Measurements from ENCODE around the gene ARHGAP21.

Gene ARHGAP21

GRCh38 chr10:24571870-24572450, 151.7 kb downstream of the ARHGAP21 start:
- DNase-seq, result no peak

GRCh38 chr10:24570658-24571426, 152.8 kb downstream of the ARHGAP21 start:
- no peak for DNase-seq

DNA sequence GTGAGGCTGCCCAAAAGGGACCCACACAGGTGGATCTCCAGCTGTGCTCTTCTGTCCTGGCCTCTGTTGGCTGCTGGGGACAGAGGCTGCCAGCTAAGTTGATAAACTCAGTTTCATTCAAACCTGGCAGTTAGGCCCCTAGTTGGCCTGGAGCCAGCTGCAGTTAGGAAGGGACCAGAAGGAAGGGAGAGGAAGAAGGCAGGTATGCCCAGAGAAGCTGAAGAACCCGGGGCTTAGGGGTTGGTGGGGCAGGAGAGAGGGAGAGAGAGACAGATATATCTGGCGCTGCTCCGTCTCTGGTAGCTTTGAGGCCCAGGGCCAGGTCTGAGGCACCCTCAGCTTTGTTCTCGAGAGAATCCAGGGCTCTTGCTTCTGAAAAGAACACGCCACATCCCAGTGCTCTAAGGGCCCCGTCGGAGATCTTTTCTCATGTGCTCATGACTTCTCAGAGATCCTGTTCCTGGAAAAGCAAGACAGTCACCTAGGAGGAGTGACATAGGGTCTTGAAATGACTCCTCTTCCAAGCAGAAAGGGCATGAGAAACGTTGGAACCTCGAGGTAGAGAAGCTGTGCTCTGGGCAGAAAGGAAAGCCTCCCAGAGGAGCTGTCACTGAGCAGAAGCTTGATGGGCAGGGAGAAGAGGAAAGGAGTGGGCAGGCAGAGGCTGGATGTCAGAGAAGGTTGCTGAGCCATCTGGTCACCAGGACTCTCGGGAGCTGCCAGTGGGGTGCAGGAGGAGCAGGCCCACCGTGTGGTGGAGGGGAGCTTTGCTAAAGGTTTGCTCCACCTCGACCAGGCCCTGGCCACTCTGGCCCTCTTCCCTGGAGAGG, 153.6 kb downstream of the ARHGAP21 start:
- DNase-seq, result no peak

GRCh38 chr10:24569330-24569796, 154.3 kb downstream of the ARHGAP21 start:
- no peak for DNase-seq

DNA sequence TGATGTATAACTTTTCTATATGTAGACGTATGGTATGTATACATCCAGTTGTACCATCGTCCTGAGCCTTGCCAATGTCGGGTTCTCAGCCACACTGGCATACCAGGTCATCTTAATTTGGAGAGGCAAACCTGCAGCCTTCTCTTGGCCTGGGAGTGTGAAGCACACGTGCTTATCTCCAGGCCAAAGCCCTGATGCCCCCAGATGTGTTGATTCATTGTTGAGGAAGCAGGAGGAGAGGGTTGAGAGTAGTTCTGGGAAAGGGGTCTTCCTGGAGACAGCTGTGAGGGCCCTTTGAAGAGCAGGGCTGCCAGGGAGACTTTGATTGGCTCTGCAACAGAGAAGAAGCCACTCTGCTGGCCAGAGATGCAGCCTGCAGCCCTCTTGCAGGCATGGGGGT, 155.6 kb downstream of the ARHGAP21 start:
- DNase-seq, result no peak

GRCh38 chr10:24561453-24561852, 162.2 kb downstream of the ARHGAP21 start:
- DNase-seq, result peak; percentile 8

- DNase-seq, result peak; percentile 68
Observed at GRCh38 chr10:24556750-24557742, 166.6 kb downstream of the ARHGAP21 start.

DNA sequence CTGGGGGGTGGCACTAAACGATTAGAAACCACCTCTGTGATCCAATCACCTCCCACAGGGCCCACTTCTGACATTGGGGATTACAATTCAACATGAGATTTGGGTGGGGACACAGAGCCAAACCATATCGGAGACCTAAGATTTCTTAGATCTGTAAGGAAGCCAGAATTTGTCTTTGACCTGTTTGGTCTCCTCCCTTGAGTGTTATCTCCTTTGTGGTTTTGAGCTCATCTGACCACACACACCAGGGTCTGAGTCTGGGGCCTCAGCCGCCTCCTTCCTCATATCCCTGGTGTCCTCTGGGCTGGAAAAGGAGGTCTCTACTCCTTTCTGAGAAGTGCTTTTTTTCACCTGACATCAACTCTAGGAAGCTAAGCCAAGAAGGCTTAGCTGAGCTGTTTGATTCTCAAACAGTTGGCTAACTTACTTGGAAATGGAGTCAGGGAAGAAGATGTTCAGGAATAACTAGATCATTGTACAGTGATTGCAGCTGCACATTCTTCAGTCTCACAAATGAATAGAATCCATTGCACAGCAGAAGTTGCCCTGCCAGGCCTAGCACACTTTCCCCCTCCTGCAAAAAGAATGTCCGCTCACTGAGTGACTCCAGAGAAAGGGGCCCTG, 167.4 kb downstream of the ARHGAP21 start:
- DNase-seq, result no peak

DNA sequence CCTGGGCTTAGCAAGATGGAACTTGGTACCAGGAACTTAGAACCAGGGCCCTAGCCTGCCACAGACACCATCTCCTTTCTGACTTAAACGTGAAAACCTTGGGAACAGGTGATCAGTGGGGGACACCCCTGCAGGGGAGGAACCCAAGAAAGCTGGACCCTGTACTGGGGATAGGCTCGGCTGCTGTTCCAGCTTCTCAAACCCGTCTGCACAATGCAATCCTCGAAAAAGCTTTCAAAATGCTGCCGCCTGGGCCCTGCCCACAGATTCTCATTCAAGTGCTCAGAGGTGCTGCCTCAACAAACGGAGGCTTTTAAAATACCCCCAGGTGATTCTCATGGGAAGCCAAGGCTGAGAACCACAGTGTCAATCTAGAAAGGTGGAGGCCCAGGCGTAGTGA, 169.7 kb downstream of the ARHGAP21 start:
- no peak for DNase-seq

DNA sequence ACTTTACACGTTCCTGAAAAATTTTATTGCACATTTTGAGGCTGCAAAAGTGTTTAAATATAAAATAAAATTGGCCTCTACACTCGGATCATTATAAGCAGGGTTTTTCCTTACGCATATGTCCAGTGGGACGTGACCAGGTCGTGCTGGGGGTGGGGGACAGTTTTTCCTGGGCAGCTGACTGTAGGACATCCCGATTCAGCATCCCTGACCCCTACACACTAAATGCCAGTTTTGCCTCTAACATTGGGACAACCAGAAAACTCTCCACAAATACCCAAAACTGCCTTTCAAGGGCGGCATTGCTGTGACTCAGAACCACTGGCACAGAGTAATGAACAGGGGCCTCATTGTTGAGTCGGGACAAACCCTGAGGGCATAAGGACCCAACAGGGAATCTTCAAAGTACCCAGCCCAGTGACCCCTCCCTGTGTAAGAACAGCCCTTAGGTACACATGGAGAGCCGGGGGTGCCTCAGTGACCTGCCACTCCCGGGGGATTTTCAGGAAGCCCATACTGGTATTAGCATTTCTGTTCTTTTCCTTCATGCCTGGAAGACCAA, 170.6 kb downstream of the ARHGAP21 start:
- DNase-seq, result no peak

DNA sequence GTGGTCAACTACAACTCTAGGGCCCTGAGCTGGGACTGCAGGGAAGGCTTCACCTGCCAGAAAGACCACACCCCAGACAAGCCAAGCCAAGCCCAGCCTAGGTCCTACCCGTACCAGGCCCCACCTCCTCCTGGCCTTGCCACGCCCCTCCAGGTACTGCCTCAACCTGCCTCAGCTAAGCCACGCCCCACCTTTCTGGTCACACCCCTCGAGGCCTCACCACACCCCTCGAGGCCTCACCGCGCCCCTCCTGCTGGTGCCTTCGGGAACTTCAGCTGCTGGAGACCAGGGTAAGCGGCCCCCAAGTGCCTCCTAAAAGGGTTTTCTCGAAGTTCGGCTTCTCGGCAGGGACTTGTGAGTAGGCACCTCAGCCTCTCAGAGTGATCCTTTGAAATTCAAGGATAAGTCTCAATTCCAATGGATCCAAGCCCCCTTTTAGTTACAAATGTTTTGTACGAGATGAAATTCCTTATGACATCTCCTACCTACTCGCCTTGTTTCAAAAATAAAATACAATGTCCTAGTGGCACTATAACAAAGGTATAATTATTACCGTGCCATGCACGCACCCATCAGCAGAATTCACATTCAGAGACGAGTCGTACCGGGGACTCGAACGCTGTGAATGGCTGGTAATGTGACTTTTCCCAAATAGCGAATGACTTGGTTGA, 171.2 kb downstream of the ARHGAP21 start:
- DNase-seq, result no peak

GRCh38 chr10:24551161-24551560, 172.5 kb downstream of the ARHGAP21 start:
- DNase-seq, result no peak

GRCh38 chr10:24550680-24551079, 173.0 kb downstream of the ARHGAP21 start:
- no peak for DNase-seq

- no peak for DNase-seq
Observed at GRCh38 chr10:24545585-24545984, 178.1 kb downstream of the ARHGAP21 start.

DNA sequence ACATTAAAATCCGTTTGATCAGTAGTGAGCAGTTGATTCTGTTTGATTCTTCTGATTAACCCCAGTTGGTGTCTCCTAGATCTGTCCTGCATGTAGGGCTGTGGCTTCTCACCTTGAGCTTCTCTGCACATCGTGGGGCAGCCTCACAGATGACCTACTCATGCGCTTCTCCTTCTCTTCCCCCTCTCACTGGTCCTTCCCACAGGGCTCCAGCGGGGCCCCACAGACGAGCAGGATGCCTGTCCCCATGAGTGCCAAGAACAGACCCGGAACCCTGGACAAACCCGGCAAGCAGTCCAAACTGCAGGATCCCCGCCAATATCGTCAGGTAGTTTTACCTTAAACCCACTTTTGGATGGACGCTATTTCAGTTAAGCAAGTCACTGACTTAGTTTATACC, 178.9 kb downstream of the ARHGAP21 start:
- DNase-seq, result no peak

DNA sequence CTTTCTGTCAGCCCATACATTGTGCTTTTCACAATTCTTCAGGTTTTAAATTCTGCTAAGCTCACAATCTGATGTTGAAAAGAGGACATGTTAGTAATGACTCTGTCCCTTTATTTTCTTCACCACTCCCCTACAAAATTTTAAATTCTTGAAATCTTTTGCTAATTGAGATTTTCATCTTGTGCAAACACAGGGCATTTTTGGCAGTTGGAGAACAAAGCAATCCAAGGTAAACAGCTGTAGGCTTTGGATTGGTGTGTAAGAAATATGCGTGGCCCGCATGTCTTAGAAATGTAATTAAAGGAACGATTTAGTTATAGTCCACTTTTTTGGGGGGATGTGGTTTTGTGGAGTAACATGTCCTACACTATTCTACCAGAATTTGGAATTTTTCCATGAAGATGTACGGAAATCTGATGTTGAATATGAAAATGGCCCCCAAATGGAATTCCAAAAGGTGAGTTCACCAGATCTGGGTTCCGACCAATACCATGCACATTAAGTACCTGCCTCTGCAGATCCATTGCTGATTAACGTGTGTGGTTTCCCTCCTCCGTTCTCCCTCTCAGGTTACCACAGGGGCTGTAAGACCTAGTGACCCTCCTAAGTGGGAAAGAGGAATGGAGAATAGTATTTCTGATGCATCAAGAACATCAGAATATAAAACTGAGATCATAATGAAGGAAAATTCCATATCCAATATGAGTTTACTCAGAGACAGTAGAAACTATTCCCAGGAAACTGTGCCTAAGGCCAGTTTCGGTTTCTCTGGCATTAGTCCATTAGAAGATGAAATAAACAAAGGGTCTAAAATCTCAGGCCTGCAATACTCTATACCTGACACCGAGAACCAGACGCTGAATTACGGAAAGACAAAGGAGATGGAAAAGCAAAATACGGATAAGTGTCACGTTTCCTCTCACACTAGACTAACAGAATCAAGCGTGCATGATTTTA, 181.1 kb downstream of the ARHGAP21 start:
- DNase-seq, result no peak

GRCh38 chr10:24541239-24541753, 182.4 kb downstream of the ARHGAP21 start:
- DNase-seq, result no peak

DNA sequence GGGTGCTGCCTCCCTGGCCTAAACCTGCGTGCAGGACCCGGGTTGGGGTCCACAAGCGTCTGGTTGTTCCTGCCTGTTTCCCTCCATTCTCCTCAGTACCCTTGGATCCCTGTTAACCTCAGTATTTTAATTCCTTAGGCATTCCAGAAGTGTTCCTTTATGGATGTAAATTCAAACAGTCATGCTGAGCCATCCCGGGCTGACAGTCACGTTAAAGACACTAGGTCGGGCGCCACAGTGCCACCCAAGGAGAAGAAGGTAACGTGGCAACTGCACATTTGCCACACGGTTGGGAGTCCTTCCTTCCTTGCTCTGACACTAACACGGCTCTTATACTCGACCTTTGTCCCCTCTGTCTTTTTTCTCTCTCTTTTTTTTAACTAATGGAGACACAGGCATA, 187.1 kb downstream of the ARHGAP21 start:
- no peak for DNase-seq

GRCh38 chr10:24533981-24534380, 189.7 kb downstream of the ARHGAP21 start:
- no peak for DNase-seq
